CD4-positive, alpha-beta T cell treated with Interleukin-4 for 4 hours (primary cell): Measurements from ENCODE around the gene ZNF160.
"Not testable (repeated sequence)": the region's sequence is repeated elsewhere in the genome, so short reads cannot be mapped to it uniquely, and the experiment has no call there.

ENCODE experiments used
- DNase-seq: peaks from one replicate; pipeline ENCODE4 v3.0.0-alpha.2; 2020

ZNF160 gene

GRCh38 chr19:53091413-53092254 is 11.6 kb downstream of the ZNF160 start:
- DNase-seq: no peak

- no peak for DNase-seq
These were observed 15.1 kb downstream of the ZNF160 start for GRCh38 chr19:53088091-53088490.

DNA sequence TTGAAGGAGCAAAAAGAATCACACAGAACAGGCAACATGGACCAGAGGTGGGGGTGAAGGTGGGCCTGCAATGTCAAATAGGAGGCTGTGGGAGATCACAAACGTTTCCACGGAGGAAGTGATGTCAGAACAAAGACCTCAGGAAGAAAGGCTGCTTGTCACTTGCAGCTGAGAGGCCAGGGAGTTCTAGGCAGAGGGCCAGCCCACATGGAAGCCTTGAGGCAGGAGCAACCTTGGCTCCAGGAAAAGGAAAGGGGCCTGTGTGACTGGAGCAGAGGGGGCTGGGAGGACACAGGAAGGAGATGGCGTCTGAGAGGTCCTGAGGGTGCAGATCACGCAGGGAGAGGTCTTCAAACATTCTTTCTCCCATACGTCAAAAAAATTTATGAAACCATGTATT is 16.3 kb downstream of the ZNF160 start:
- no peak for DNase-seq

DNA sequence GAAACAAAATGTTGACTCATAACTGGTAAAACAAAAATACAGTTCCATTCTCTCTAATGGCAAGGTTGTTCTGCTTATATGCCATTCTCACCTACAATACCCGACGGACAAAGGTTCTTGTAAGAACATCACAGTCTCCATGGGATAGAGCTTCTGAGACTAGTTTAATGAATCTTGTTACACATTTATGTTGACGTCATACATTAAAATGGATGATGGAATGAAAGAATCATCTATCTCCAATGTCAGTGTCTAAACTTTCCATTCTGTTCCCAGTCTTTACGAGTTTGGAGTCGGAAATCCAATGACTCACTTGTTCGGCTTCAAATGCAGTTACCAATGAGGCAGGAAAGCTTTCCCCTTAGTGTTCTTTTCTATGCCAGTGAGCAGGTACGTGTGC is 17.7 kb downstream of the ZNF160 start:
- DNase-seq: no peak

- DNase-seq: no peak
These were observed 20.3 kb downstream of the ZNF160 start for GRCh38 chr19:53082929-53083328.

GRCh38 chr19:53079313-53079924 is 23.8 kb downstream of the ZNF160 start:
- no peak for DNase-seq

DNA sequence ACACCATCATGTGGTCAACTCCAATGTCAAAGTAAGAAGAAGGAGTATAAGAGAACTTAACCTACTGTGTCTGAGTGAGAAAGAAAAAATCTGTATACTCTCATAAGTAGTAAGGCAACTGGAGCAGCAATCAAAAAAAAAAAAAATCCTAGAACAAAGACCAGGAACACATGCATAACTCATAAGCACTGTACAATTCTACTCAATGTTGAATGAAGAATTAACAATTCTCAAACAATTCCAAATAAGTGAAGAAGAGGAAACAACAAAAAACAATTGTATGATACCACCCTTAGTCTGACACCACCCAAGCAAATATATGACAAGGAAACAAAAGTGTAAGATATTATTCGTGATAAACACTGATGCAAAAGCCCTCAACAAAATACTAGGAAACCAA is 24.6 kb downstream of the ZNF160 start:
- no peak for DNase-seq

- DNase-seq: no peak
These were observed 26.2 kb downstream of the ZNF160 start for GRCh38 chr19:53076984-53077383.

DNA sequence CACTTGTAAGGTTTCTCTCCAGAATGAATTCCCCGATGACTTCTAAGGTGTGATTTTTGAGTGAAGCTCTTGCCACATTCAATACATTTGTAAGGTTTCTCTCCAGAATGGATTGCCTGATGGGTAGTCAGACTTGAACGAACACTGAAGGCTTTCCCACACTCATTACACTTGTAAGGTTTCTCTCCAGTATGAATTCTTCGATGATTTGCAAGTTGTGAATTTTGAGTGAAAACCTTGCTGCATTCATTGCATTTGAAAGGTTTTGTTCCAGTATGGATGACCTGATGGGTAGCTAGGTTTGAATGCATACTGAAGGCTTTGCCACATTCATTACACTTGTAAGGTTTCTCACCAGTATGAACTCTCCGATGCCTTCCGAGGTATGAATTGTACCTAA is 34.4 kb downstream of the ZNF160 start:
- no peak for DNase-seq

- no peak for DNase-seq
These were observed 35.0 kb downstream of the ZNF160 start for GRCh38 chr19:53068199-53068598.

GRCh38 chr19:53057904-53058580 is 45.2 kb downstream of the ZNF160 start:
- DNase-seq: no peak

DNA sequence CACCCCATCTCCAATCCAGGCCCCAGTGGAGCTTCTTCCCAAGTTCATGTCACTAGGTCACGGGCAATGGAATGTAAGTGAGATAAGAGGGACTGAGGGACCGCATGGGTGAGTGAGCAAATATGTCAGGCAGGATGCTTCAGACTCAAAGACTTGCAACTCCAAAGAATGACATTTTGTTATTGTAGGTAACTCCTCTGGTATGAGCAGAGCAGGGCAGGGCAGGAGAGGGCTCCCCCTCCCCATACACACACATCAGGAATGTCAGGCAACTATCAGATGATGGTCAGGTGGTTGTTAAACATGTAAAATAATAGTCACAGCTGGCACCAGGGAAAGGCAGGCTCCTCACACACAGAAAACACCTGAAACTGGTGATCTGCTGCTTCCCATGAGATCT is 48.1 kb downstream of the ZNF160 start:
- DNase-seq: no peak

DNA sequence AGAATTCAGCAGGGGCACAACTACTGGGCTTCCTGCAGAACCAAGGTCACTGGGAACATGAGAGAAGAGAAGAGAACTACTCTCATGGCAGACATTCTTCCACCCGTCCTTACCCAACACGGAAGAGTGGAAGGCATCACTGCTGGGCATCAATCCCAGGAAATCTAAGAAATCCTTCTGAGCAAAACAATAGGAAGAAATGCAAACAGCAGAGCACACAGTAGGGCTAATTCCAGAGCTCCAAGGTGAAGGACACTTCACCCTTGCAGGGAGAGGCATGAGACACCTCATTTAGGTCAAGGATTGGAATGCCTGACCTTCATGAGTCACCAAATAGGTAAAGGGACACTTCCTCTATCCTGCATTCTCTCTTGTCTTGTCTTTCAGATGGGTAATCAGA is 55.8 kb downstream of the ZNF160 start:
- no peak for DNase-seq

GRCh38 chr19:53045536-53045935 is 57.7 kb downstream of the ZNF160 start:
- DNase-seq: no peak

- DNase-seq: no peak
These were observed 61.9 kb downstream of the ZNF160 start for GRCh38 chr19:53041366-53041765.

DNA sequence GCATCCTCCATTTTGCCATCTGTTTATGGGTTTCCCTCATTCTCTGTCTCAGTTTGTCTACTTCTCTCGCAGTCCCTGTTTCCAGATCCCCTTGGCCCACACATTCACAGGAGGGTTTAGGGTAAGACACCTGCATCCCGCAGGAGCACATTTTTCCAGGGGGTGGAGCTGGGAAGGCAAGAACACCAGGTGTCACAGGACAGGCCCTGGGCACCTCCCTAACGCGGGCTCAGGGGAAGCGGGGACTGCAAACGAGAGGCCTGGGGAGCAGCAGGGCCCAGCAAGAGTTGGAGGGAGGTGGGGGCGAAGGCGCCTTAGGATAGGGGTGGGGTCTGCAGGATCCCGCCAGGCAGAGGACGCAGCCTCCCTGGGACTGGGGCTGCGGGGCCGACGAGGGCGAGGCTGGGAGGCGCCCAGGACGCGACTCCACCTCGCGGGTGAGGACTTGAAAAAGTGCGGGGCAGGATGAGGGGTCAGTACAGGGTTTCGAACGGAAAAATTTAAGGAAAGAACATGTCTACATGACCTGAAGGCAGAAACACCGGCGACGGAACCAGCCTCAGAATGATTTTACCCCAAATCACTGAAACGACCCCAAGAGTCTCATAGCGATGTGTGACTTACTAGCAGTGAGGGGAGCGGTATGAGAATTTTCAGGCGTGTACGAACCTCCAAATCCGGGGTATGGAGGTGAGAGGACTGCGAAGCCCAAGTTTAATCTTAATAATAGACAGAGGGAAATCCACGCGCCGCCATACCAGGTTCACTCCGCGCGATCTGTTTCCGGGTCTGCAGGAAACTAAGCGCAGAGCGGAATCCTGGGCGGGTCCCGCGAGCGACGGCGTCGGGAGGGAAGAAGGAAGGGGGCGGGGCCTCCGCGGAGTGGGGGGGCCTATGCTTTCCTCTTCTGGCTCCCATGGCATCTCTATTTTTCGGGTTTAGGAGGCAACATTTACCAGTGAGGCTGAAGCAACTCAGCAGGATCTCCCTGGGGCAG is 65.8 kb downstream of the ZNF160 start:
- DNase-seq: no peak

DNA sequence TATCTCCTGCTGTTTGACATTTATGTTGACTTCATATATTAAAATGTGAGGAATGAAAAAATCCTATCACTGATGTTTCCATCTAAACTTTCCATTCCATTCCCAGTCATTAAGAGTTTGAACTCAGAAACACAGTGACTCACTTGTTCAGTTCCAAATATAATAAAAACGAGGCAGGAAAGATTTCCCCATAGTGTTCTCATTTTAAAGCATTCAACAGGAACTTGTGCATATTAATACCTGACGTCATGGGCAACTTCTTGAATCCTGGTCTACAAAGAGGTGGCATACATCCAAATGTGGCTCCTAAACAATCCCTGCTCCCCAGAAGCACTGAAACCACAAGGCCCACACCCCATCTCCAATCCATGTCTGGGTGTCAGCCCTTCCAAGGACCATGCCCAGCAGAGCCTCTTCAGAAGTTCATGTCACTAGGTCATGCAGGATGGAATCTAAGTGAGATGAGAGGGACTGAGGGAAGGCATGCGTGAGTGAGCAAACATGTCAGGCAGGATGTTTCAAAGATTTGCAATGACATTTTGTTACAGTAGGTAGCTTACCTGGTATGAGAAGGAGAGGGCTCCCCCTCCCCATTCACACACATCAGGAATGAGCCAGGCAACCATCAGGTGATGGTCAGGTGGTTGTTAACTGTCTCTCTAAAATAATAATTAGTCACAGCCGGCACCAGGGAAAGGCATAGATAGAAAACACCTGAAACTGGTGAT is 68.1 kb downstream of the ZNF160 start:
- DNase-seq: no peak

DNA sequence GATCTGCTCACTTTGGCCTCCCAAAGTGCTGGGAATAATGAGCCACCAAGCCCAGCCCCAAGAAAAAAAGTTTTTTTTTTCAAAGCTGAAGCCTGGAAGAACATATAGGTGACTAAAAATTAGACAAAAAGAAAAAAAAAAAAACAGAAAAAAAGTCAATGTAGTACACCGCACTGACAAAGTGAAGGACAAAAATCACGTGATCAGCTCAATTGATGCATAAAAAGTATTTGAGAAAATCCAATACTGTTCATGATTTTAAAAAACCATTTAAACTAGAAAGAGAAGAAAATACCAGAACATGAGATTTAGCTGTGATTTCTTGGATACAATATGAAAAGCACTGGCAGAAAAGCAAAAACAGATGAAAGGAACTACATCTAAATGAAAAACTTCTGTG is 69.2 kb downstream of the ZNF160 start:
- DNase-seq: no peak

- DNase-seq: not testable (repeated sequence)
These were observed 74.9 kb downstream of the ZNF160 start for GRCh38 chr19:53028306-53028705.

- DNase-seq: no peak
These were observed 83.5 kb downstream of the ZNF160 start for GRCh38 chr19:53019684-53020083.
